ENCODE measurements around the gene CUBN.

Gene CUBN

GRCh38 chr10:17154116-17154515, 24.5 kb upstream of the CUBN start:
- DNase-seq (ENCODE audit: low spot score): no peak
- TF ChIP-seq CTCF (IDR thresholded peaks at IDR 0.05): no peak
- no peak overlapping the region for H3K27ac ChIP-seq
- no peak overlapping the region for H3K4me3 ChIP-seq

- H3K27ac ChIP-seq: peak overlapping the region; percentile 59 to 63
- H3K4me3 ChIP-seq: no peak overlapping the region
- no peak for DNase-seq (ENCODE audit: low spot score)
- no peak for TF ChIP-seq CTCF (IDR thresholded peaks at IDR 0.05)
Observed at GRCh38 chr10:17153321-17153720, 23.7 kb upstream of the CUBN start.

- Histone ChIP-seq H3K4me3 (no peak overlapping the region), H3K27ac (peak overlapping the region; percentile 59 to 63)
- no peak for TF ChIP-seq CTCF (IDR thresholded peaks at IDR 0.05)
- no peak for DNase-seq (ENCODE audit: low spot score)
Observed at GRCh38 chr10:17151716-17152115, 22.1 kb upstream of the CUBN start.

GRCh38 chr10:17147884-17148489, 18.4 kb upstream of the CUBN start:
- Histone ChIP-seq H3K27ac (no peak overlapping the region), H3K4me3 (no peak overlapping the region)
- no peak for TF ChIP-seq CTCF (IDR thresholded peaks at IDR 0.05)
- no peak for DNase-seq (ENCODE audit: low spot score)

GRCh38 chr10:17146892-17147291, 17.3 kb upstream of the CUBN start:
- H3K4me3 ChIP-seq: no peak overlapping the region
- no peak for DNase-seq (ENCODE audit: low spot score)
- TF ChIP-seq CTCF (IDR thresholded peaks at IDR 0.05): no peak
- H3K27ac ChIP-seq: no peak overlapping the region

GRCh38 chr10:17145239-17145638, 15.6 kb upstream of the CUBN start:
- DNase-seq (ENCODE audit: low spot score): no peak
- no peak overlapping the region for H3K4me3 ChIP-seq
- H3K27ac ChIP-seq: no peak overlapping the region
- no peak for TF ChIP-seq CTCF (IDR thresholded peaks at IDR 0.05)

- DNase-seq (ENCODE audit: low spot score): no peak
- H3K27ac ChIP-seq: no peak overlapping the region
- TF ChIP-seq CTCF (IDR thresholded peaks at IDR 0.05): no peak
- no peak overlapping the region for H3K4me3 ChIP-seq
Observed at GRCh38 chr10:17144757-17145156, 15.1 kb upstream of the CUBN start.

All from coronary artery (tissue), 2 donors.